GM19035 (cell line): Measurements from ENCODE around the gene OR52W1.

Experiments used
- ATAC-seq: cut with Tn5 transposase; IDR thresholded peaks from one replicate; pipeline ENCODE4 v1.9.1; 2021; ENCODE audit not compliant: unreplicated experiment

The OR52W1 gene, protein sequence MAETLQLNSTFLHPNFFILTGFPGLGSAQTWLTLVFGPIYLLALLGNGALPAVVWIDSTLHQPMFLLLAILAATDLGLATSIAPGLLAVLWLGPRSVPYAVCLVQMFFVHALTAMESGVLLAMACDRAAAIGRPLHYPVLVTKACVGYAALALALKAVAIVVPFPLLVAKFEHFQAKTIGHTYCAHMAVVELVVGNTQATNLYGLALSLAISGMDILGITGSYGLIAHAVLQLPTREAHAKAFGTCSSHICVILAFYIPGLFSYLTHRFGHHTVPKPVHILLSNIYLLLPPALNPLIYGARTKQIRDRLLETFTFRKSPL

DNA sequence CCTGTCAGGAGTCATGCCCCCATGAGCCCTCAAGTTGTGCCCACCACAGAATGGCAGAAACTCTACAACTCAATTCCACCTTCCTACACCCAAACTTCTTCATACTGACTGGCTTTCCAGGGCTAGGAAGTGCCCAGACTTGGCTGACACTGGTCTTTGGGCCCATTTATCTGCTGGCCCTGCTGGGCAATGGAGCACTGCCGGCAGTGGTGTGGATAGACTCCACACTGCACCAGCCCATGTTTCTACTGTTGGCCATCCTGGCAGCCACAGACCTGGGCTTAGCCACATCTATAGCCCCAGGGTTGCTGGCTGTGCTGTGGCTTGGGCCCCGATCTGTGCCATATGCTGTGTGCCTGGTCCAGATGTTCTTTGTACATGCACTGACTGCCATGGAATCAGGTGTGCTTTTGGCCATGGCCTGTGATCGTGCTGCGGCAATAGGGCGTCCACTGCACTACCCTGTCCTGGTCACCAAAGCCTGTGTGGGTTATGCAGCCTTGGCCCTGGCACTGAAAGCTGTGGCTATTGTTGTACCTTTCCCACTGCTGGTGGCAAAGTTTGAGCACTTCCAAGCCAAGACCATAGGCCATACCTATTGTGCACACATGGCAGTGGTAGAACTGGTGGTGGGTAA lies at the start of gene OR52W1:
Gene OR52W1, plus strand, starts transcription at position 51 of the 637 bp plus-strand sequence. Its CDS starts 0 bp downstream, at position 51.
- no peak for ATAC-seq

DNA sequence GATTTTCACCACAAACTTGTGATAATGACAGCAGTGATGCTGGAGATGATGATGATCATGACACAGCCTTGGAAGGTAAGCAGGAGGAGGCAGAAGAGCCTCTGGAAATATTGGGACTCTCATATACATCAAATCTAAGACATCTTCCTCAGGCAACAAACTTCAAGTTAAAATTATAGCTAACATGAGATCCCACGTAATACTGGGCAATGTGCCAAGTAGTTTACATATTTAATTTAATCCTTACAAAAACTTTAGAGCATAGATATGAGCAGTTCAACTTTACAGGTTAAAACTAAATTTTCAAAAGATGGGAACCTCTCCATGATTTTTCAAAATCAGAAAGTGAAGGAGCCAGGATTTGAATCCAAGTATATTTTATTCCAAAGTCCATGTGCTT lies 47.9 kb upstream of the OR52W1 start:
- ATAC-seq, result no peak

DNA sequence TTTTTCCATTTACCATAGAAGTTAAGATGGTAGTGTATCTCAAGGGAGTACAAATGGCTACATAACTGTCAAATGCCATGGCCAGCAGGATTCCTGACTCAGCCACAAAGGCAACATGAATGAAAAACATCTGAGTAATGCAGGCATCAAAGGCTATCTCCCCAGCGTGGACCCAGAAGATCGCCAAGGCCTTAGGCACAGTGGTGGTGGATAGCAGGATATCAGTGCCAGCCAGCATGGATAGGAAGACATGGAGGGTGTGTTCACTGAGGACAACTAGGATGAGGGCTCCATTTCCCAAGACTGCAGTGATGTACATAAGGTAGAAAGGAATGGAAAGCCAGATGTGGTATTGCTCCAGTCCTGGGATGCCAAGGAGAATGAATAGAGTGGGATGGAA lies 46.9 kb upstream of the OR52W1 start:
- no peak for ATAC-seq

DNA sequence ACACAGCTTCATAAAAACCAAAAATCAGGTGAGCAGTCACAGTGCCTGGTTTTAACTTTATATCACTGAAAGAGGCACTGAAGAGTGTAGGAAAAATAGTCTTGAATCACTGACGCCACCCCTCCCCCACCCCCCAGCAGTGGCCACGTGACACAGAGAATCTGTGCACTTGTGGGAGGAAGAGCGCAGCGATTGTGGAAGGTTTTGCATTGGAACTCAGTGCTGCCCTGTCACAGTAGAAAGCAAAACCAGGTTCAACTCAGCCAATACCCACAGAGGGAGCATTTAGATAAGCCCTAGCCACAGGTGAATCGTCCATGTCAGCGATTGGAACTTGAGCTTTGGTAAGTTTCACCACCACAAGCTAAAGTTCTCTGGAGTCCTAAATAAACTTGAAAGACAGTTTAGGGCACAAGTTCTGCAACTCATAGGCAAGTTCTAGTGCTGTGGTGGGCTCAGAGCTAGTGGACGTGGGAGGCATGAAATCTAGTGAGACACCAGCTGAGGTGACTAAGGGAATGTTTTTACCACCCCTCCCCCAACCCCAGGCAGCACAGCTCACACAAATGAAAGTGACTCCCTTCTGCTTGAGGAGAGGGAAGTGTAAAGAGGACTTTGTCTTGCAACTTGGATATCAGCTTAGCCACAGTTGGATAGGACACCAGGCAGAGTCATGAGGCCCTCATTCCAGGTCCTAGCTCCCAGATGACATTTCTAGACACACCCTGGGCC lies 42.2 kb upstream of the OR52W1 start:
- no peak for ATAC-seq

DNA sequence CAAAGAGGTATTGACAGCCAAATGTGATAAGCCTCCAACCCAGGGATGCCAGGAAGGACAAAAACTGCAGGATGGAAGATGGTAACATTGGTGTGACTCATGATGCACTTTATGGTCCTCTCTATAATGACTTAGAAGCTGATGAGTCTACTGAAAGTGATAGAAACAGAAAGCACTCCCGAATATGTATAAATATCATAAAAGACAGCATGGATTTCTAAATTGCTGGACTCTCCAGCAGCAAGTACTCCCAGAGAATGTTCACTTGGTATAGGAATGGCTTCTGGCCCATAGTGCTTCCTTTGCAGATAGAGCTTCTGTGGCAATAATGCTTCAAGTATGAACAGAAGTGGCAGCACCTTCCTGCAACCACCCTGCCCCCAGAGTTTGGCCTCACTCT lies 28.8 kb upstream of the OR52W1 start, which contains the start of gene OR52B2:
Gene OR52B2, minus strand, starts transcription at position 101 of the 400 bp plus-strand sequence. Its CDS starts 0 bp downstream, at position 101.
- no peak for ATAC-seq

DNA sequence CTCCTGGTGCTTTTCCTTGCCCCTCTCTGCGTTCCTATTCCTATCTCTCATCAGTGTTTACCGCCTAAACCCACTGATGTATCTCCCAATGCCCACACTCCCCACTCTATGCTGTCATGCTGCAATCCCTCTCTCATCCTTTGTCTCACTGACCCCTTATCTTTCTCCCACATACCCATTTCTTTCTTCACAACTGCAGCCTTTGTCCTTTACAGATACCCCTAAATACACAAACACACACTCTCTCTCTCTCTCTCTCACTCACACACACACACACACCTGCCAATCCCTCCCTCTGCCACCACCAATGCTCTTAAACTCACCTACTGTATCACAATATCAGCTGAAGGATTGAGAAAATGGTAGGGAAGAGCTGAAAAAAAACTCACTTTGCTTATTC lies 23.6 kb upstream of the OR52W1 start:
- ATAC-seq, result no peak

DNA sequence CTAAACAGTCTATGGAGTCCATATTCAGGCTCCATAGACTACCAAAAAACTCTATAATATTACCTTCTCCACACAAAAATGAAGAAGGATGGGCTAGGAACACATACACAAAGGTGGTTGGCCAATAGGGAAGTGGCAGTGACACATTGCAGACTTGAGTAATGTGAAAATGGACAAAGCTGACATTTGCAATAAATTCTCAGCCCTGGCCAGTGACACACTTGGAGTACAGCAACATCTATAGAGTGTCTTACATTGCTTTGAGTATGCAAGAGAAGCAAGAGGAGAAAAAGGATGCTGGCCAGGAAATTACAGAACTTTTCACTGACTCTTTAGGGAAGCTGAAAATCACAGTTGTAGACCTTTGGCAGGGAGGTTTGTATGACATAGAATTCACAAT lies 7.3 kb upstream of the OR52W1 start:
- no peak for ATAC-seq

DNA sequence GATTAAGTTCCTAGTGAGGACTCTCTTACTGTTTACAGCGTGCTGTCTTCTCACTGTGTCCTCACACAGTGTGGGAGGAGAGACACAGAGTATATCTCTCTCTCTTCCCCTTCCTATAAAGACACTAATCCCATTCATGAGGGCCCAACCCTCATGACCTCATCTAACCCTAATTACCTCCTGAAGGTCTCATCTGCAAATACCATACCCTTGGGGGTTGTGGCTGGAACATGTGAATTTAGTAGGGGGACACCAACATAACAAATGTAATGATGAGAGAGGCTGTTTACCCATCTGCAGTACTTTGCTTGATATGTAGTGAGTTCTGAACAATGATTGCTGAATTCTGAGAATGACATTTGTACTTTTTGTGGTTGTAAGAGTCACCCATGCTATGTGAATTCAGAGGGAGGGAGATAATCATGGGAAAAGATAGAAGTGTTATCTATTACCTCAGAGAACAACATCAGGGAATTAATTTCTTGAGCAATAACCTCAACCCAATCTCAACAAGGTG lies 4.9 kb upstream of the OR52W1 start:
- ATAC-seq, result no peak

DNA sequence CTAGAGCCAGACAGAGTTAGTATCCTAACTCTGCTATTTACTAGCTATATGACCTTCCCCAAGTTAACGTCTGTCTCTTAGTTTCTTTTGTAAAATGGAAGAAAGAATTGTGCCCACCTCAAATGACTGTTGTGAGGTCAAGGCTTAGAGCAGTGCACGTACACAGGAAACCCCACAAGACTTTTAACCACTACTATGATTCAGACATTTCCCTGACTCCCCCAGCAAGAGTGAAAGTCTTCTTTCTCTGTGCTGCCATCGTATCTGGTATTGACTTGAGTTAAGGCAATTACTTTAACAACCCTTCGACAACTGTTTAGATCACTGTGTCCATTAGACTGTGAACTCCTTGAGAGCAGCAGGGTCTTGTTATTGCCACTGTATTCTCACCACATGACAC lies 2.6 kb upstream of the OR52W1 start:
- ATAC-seq, result no peak

DNA sequence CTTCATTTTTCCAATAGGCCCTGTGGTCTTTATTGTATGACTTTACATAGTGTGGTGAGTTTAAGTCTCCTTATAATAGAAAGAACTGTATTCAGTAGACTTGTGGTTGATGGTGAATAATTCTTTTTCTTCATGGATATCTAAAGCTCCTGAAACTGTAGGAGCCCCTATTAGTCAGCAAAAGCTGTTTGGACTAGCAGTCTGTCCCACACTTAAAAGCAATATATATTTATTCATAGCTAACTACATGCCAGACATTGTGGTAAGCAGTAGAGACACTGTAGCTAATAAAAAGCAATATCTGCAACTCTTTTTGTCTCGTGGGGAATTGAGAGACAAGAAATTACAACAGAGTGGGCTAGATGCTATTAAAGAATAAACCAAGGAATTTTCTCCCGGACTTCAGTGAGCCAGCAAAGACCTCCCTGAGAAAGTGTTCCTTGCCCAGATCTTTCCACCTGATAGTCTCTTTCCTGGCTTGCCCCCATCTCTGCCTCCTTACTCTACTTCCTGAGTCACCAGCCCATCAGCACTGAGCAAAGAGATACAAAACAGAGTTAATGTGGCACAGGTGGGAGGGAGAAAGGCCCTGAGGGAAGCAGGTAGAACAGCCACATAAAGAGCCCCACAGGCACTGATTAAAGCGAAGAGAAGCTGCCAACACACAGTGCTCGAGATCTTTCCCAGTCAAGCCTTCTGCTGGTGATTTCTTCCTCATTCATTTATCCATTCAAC lies 1.4 kb upstream of the OR52W1 start:
- ATAC-seq, result no peak

DNA sequence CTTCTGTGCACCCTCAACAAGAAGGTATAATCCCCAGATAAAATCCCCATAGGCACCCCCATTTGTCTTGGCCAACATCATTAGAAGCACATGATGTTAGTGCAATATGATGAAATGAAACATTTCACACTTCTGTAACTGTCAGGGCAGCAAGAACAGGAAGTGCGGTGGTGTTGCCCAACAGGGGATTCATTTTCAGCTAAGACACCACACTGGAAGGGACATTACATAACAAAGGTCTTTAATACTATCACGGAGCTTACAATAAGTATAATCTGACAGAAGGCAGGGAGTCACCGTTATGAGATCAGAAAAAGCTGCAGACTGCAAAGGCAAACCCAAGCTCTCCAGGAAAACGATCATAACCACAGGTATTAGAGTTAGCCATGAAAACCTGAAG lies 2.0 kb downstream of the OR52W1 start:
- ATAC-seq, result no peak

DNA sequence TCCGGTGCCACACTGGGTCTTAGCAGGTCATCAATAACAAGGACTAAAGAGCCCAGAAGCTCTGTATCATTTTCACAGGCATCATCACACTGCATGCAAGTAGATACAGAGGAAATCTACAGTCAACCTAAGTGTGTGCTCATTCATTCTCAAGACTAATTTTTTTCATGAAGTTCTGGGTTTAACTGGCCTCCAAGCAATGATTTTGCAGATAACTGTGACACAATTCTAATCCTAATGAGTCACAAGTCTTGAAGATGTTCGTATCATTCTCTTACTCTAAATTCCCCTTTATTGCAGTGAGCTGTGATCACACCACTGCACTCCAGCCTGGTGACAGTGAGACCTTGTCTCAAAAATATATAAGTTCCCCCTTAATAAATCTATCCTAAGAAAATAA lies 2.5 kb downstream of the OR52W1 start:
- ATAC-seq, result no peak

DNA sequence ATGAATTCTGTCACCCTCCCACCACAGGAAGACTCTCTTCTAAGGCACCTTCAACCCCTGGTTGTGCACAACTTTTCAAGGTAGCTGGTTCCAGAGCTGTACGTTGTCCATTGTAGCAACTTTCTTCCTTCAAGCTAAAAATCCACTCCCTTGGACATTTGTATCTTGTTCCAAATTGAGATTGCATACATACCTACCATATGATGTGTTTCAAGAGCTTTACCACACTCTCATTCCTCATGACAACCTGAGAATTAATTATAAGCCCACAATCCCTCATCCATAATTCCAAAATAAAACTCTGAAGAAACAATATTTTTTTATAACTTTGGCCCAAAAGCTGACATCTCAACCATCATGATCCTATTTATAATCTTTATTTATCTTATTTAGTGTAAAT lies 3.0 kb downstream of the OR52W1 start:
- ATAC-seq, result no peak

DNA sequence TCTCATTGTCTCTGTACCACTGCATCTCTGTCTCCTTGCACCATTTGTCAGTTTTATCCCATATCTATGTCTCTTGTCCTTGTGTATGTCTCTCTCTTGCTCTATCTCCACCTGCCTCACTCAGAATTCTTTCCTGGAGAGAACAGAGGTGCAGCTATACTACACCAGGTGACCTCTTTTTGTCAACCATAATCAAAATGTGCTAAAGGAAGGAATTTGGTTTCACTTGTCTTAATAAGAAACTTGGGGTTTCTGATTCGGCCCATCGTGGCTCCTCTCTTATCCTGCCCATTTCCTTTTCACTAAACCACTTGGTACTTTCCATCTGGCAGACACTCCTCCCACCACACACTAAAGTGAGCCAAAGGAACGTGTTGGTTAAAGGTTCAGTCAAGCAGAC lies 4.3 kb downstream of the OR52W1 start:
- no peak for ATAC-seq

DNA sequence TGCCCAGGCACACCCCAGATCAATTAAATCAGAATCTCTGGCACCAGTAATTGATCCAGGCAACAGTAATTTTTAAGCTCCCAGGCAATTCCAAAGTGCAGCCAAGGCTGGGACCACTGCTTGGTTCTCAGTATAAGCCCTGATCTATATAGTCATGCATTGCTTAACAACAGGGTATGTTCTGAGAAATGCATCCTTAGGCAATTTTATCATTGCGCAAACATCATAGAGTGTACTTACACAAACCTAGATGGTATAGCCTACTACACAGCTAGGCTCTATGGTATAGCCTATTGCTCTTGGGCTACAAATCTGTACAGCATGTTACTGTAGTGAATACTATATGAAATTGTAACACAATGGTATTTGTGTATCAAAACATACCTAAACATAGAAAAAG lies 5.7 kb downstream of the OR52W1 start:
- ATAC-seq, result no peak

DNA sequence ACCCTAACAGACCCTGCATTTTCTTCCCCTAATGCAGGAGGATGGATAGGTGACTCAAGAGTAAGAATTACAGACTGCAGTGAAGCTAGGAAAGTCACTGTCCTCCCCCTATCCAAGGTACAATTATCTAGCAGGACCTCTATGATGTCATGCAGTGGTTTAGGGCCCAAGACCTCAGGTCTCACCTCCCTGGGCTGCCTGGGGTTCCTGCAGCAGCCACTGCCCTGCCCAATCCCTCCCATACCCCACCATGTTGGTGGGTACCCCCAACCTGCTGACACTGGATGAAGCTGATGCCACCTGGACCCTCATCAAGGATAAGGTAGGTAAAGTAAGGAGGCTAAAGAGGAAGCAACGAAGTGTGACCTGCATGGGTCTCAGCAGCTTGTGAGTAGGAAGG lies 6.3 kb downstream of the OR52W1 start, which contains the start of gene C11orf42:
Gene C11orf42, plus strand, starts transcription at position 192 of the 400 bp plus-strand sequence. Its CDS starts 59 bp downstream, at position 251.
- no peak for ATAC-seq

DNA sequence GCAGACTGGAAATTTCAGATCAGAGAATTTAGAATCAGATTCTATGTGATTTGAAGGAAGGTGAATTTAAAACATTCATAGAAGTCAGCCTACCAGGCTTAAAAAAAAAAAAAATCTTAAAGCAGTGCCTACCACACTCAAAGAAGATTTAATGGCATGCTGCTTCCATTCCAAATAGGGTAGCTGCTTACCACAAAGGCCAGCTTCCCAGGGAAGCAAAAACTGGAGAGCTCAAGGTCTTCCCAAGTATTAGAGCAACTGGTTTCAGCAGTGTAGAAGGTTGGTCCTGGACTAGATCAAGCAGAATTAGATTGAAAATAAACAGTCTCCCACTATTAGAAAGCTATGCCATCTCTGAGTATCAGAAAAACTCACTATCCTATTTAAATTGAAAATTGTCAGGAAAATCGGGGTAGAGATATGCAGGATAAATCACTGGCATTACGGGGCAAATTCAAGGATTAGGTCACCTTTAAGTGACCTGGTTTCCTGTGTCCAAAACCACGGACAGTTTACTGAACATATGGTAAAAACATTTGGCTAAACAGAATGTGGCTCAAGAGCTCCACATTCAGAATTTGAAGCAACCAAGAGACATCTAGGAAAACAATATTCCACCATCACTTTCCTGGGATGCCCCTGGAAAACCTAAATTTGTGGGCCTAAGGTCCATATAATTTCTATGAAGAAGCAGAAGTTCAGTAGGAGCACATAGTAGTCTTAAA lies 7.6 kb downstream of the OR52W1 start:
- ATAC-seq, result no peak

DNA sequence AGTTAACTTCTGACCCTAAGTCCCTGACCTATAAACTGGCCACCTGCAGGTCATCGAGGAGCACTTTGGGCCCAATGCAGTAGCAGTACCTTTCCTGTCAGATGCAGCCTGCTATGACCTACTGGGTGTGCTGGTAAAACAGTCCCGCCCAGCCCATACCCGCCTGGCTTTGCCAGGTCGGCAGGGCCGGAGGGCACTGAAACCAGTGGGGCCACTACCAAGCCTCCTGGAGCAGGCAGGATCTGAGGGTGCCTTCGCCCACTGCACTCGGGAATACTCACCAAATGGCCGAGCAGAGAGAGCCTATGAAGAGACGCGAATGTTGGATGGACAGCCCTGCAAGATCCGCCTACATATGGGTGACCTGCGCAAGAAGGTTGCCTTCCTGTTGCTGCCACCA lies 10.8 kb downstream of the OR52W1 start:
- no peak for ATAC-seq

DNA sequence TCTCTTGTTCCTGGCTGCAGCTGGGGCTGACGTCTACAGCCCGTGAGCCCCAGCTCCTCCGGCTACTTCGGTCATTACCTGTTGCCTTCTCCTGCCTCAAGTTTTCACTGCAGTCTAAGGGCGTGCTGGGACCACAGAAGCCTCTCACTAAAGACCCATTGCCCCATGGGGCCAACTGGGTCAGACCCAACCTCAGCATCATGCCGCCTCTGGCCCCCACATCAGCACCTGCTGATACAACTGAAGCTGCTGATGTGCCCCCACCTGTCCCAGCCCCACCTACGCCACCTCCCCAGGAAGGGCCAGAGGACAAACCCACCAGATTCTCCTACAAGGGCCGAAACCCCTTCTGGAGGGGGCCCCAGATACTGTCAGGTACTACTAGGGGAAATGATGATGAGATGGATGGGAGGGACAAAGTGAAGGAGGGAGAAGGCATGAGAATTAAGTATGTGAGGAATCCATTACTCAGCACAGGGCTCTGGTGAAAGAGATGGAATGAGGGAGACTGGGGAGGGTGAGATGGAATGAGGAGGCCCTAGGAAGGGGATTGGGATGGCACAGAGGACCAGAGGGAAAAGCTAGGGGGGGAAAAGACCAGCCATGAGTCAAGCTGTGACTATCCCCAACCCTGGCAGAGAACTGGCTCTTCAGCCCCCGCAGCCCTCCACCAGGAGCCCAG lies 11.4 kb downstream of the OR52W1 start:
- ATAC-seq, result no peak

DNA sequence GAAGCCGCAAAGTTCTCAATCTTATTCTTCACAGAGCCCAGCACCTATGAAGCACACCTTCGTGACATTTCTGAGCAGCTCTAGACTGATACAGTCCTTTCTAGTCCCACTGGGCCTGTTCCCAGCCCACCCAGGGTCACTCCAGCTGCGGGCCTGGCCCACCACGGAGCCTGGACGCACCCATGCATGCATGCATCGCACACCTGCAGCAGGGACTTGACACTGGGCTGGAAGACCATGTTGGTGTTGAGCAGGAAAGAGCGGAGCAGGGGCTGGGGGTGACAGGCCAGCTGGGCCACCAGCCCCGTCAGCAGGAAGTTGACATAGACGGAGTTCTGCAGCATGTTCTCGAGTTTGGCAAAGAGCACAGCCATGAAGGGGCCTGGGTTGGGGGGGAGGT lies 15.5 kb downstream of the OR52W1 start:
- no peak for ATAC-seq
